HG03469 (cell line): ENCODE results near the gene VASN.
"Not testable (repeated sequence)": the region's sequence is repeated elsewhere in the genome, so short reads cannot be mapped to it uniquely, and the experiment has no call there.

Source experiments
- ATAC-seq: cut with Tn5 transposase; IDR thresholded peaks from one replicate; pipeline ENCODE4 v1.9.1; 2021; ENCODE audit warnings: mild to moderate bottlenecking, moderate library complexity, moderate number of reproducible peaks; ENCODE audit not compliant: unreplicated experiment

The VASN gene

GRCh38 chr16:4371357-4372000 lies at the start of gene VASN:
VASN (plus strand) TSS chr16:4371848; CDS start chr16:4380878, 9,030 bp downstream.
- no peak for ATAC-seq

- ATAC-seq, result no peak
Observed at GRCh38 chr16:4322121-4323052, 49.3 kb upstream of the VASN start.

- no peak for ATAC-seq
Observed at GRCh38 chr16:4323071-4323844, 48.4 kb upstream of the VASN start.

- no peak for ATAC-seq
Observed at GRCh38 chr16:4323845-4324488, 47.7 kb upstream of the VASN start.

- ATAC-seq, result no peak
Observed at GRCh38 chr16:4324492-4325252, 47.0 kb upstream of the VASN start.

GRCh38 chr16:4325253-4325758 lies 46.3 kb upstream of the VASN start:
- ATAC-seq, result no peak

GRCh38 chr16:4327386-4328045 lies 44.1 kb upstream of the VASN start:
- no peak for ATAC-seq

- ATAC-seq, result no peak
Observed at GRCh38 chr16:4328046-4328781, 43.4 kb upstream of the VASN start.

- no peak for ATAC-seq
Observed at GRCh38 chr16:4328782-4329775, 42.6 kb upstream of the VASN start.

GRCh38 chr16:4330277-4330874 lies 41.3 kb upstream of the VASN start:
- ATAC-seq, result no peak

- no peak for ATAC-seq
Observed at GRCh38 chr16:4332083-4332482, 39.6 kb upstream of the VASN start.

GRCh38 chr16:4332623-4333307 lies 38.9 kb upstream of the VASN start:
- ATAC-seq, result no peak

GRCh38 chr16:4333308-4333638 lies 38.4 kb upstream of the VASN start:
- ATAC-seq, result no peak

- not testable (repeated sequence) for ATAC-seq
Observed at GRCh38 chr16:4333714-4334113, 37.9 kb upstream of the VASN start.

GRCh38 chr16:4334724-4335495 lies 36.7 kb upstream of the VASN start:
- no peak for ATAC-seq
